G401.6 (cell line): ENCODE measurements around the gene STK32B.
"Not testable (repeated sequence)": the region's sequence is repeated elsewhere in the genome, so short reads cannot be mapped to it uniquely, and the experiment has no call there.

Source experiments
- FAIRE-seq: peaks from 2 replicates; lab custom pipeline; 2012; peaks lifted over from hg19 to GRCh38; lab: Jason Lieb, UNC

Gene STK32B

DNA sequence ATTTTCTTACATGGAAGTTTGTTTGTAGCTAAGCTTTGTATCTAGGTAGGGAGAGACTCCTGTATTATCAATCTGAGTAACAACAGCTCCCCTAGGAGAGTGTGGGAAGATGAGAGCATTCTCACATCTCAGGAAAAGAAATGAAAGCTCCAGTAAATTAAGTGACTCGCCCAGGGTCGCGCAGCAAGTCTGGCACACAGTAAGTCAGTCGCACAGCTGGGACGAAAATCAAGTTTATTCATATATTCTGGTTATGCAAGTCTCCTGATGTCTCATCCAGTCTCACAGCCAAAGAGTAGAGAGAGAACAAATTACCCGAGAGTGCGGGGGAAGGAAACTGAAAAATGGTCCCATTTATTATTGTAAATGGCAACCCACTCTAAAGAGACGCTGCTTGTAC, 216.1 kb downstream of the STK32B start:
- FAIRE-seq = no peak

DNA sequence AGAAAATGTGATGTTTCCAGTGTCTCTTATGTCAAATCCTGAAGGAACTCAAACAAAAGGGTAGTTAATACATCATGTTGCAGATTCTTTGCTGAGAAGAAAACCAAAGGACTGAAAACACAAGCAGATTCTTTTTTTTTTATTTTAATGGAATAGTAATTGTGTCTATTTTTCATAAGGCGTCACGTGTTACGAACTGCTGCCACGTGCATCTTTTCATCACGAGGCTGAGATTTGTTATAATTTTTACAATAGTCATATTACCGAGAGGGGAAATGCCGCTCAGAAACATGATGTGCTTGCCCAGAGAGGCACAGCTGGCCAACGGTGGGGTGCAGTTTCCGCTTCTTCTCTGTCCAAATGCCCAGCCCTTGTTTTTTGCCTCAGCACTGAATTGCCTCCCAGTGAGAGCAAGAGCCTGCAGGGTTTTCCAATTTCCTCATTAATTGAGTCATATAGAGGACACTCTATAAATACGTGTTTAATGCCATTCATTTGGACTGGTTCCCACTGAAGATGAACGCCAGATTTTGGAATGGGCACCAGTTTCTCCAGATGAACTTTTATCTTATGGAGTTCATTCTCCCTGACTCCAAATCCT, 225.3 kb downstream of the STK32B start:
- no peak for FAIRE-seq

GRCh38 chr4:5277079-5277478, 225.8 kb downstream of the STK32B start:
- FAIRE-seq = no peak

DNA sequence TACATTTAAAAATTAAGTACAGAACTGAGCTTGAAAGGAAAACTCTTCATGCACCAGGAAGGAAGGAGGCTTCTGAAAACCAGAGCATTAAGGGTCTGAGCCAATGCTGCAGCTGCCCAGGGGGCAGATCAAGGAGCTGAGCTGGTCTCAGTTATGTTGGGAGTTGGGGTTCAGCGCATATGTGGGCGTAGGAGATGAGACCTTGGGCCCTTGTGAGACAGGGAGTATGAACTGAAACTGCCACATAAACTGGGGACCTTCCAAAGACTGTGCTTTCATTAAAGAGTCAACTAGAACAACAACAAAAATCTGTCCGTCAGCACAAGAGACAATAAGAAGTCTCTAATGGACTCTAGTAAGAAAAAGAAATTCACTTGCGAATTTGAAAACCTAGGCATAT, 226.9 kb downstream of the STK32B start:
- no peak for FAIRE-seq

- not testable (repeated sequence) for FAIRE-seq
These were observed 228.8 kb downstream of the STK32B start for GRCh38 chr4:5280069-5280468.

DNA sequence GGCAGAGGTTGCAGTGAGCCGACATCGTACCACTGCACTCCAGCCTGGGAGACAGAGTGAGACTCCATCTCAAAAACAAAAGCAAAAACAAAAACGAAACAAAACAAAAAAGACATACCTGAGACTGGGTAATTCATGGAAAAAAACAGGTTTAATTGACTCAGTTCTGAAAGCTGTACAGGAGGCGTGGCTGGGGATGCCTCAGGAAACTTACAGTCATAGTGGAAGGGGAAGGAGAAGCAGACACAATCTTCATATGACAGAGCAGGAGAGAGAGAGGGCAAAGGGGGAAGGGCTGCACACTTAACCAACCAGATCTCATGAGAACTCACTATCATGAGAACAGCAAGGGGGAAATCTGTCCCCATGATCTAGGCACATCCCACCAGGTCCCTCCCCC, 229.5 kb downstream of the STK32B start:
- no peak for FAIRE-seq

GRCh38 chr4:5283837-5284236, 232.6 kb downstream of the STK32B start:
- no peak for FAIRE-seq

GRCh38 chr4:5284517-5284916, 233.2 kb downstream of the STK32B start:
- FAIRE-seq = no peak

- no peak for FAIRE-seq
These were observed 240.8 kb downstream of the STK32B start for GRCh38 chr4:5292101-5292500.

GRCh38 chr4:5298000-5298787, 246.9 kb downstream of the STK32B start:
- FAIRE-seq = not testable (repeated sequence)

GRCh38 chr4:5300283-5300682, 249.0 kb downstream of the STK32B start:
- no peak for FAIRE-seq

- FAIRE-seq = no peak
These were observed 256.6 kb downstream of the STK32B start for GRCh38 chr4:5307928-5308327.

DNA sequence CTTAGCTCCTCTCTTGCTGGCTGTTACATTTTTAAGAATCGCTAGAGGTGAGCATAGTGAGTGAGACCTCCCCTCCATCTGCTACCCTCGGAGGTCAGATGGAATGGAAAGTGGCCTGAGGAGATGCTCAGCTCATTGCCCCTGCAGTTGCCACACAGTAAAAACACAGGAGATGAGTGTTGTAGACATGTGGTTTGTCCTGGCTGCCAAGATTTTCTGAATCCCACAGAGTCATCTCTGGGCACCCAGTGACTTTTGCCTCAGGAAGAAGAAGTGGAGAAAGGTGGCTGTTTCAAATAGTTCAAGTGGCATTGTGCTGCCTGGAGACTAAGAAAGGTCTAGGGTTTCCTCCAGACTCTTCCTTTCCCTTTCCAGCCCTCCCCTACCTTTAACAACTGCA, 271.0 kb downstream of the STK32B start:
- FAIRE-seq = no peak

DNA sequence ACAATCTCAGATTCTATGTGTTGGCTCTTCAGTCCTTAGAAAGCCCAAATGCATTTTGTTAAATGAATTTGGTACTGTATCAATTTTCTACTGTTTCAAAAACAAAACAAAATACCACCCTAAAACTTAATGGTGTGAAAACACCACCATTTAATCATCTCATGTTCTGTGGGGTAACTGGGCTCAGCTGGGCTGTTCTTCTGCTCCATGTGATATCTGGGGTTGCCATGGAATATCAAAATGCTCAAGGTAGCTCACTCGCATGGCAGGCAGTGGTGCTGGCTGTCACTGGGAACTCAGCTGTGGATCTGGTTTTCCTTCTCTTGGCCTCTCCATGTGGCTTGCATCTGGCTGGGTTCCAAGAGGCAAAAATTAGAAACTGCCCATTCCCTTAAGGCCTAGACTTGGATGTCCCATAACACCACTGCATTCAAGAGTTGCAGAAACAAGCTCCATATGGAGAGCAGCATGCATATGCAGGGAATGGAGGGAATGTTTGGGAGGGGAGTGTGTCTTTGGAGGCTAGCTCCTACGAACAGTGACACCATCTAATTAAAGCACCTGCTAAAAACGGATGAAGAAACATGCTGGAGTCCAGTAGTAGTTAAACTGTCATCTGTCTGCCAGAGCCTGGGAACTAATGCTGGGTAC, 279.2 kb downstream of the STK32B start:
- FAIRE-seq = no peak

DNA sequence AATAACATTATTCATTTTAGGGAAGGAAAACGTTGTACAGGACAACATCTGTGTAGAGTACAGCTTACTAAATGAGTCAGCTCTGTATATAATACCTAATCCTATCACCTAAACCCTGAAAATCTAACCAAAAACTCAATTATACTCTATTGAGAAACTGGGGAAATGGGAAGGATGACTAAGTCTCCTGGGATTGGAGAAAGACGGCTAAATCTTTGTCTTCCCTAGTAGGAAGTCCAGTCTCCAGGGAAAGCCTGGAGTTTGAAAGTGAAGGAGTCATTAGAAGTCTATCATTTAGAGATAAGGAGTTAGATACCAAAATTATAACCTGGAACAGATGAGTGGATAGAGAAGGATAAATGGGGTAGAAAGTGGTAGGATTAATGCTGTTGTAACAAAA, 286.5 kb downstream of the STK32B start:
- FAIRE-seq = no peak

DNA sequence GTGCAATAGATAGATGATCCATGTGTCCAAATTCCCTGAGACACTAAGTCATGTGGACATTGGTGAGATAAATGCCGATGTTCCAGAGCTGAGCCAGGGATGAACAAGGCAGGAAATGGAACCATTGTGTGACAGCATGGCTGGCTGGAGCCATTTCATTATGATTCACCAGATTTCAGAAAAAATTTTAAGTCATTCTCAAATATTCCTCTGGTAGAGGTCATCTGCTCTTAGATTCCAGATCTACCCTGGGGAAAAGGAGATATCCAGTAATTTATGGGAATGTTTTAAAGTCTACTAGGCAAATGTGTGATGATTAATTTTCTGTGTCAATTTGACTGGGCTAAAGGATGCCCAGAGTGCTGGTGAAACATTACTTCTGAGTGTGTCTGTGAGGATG, 287.3 kb downstream of the STK32B start:
- FAIRE-seq = no peak

GRCh38 chr4:5340991-5341451, 289.7 kb downstream of the STK32B start:
- FAIRE-seq = no peak

DNA sequence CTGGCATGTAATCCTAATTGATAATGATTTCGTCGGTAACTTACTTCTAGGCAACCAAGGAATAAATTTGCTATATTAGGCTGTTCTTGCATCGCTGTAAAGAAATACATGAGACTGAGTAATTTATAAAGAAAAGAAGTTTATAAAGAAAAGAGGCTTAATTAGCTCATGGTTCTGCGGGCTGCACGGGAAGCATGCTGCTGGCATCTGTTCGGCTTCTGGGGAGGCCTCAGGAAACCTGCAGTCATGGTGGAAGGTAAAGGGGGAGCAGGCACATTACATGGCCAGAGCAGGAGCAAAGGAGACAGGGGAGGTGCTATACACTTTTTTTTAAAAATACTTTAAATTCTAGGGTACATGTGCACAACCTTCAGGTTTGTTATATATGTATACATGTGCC, 290.2 kb downstream of the STK32B start:
- FAIRE-seq = no peak

DNA sequence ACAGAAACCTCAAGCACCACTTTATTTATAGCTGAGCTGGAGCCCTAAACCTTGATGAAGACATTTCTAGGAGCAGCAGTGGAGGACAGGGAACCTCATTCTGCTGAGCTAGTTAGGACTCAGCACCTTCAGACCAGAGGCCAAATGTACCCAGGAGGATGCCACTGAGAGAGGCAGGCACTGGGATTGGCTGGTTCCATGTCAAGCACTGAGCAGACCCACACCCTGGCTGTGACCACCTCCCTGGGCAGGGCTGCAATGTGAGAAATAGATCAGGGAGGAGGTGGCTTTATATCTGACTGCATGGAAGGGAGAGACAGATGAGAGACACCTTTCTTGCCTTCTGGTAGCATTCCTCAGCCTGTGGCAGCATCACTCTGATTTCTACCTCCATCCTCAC, 304.6 kb downstream of the STK32B start:
- no peak for FAIRE-seq

DNA sequence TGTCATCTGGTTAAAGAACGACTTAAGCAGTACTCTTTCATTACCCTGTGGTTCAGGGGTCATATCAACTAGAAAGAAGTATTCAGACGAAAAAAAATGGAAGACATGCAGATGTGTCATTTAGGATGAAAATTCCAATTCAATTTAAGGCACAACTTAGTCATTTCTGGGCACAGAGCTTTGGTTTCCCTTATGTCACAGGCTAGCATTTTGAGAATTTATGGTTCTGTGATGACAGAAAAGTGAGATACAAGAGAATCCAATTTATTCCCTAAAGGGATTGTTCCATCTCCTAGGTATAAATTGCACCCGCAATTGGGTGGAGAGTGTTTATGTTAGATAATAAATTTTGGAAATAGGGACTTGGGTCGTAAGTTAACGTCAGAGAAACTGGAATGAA, 306.6 kb downstream of the STK32B start:
- no peak for FAIRE-seq

GRCh38 chr4:5361968-5362367, 310.7 kb downstream of the STK32B start:
- no peak for FAIRE-seq

- FAIRE-seq = no peak
These were observed 313.1 kb downstream of the STK32B start for GRCh38 chr4:5364406-5364805.
